Measurements from ENCODE around the gene CATSPER1. TPM values are rescaled to one million over a fixed set of nuclear protein-coding genes. Genes with fewer than 3 reads are reported as not detected.

Gene CATSPER1
- total RNA-seq, 1 experiment from 2014 or later, result 2.4 TPM

- Histone ChIP-seq H3K27me3 (ENCODE audit: insufficient read depth, low read length) (no peaks in the 10 kb centered on the region), H3K79me2 (ENCODE audit: insufficient read depth, low read length) (no peaks in the 10 kb centered on the region), H3K36me3 (ENCODE audit: control insufficient read depth in 1 of 2, insufficient read depth in 2 of 2, low read length in 2 of 2) (peaks cover 0 to 4% of the 10 kb centered on the region in 2 experiments; a peak in 1 of 4 replicates), H3K4me2 (ENCODE audit: low read length) (no peak overlapping the region), H3K4me1 (ENCODE audit: control insufficient read depth in 1 of 2, insufficient read depth in 2 of 2, low read length in 2 of 2) (no peaks in the 10 kb centered on the region), H4K20me1 (ENCODE audit: insufficient read depth) (no peaks in the 10 kb centered on the region), H2AFZ (ENCODE audit: low read depth, low read length, poor library complexity, severe bottlenecking) (no peak overlapping the region), H3K27ac (ENCODE audit: low read depth, low read length) (no peak overlapping the region), H3K9me3 (ENCODE audit: control insufficient read depth in 1 of 2, insufficient read depth in 1 of 2, low read depth in 1 of 2, low read length in 2 of 2) (no peaks in the 10 kb centered on the region), H3K4me3 (replicated peaks in 1 of 2; ENCODE audit: low read depth in 1 of 2, low read length in 2 of 2) (no peak overlapping the region), H3K9ac (ENCODE audit: low read length) (no peak overlapping the region), H3K9me2 (ENCODE audit: insufficient read depth) (no peaks in the 10 kb centered on the region)
- ChIA-PET RAD21 (ENCODE audit: low non-redundant PET in 1 of 2, low total read pairs in 2 of 2, uncharacterized antibody in 2 of 2, unreplicated experiment in 2 of 2) (no interaction called here), CTCF (no interaction called here), POLR2A (no interaction called here)
- intact Hi-C loops (cut with micrococcal nuclease), result no loop called here
- DNase-seq (ENCODE audit: low read depth, low spot score) (no peak), ATAC-seq (no peak)
- TF ChIP-seq ZNF274 (IDR thresholded peaks at IDR 0.05; ENCODE audit: low read depth, low read length) (no peak), EZH2 (IDR thresholded peaks at IDR 0.05) (no peak), EGR1 (IDR thresholded peaks at IDR 0.05; ENCODE audit: low read depth) (no peak), CTCF (IDR thresholded peaks at IDR 0.05 in 2 of 3, conservative IDR thresholded peaks at IDR 0.05 in 1 of 3; ENCODE audit: borderline replicate concordance in 1 of 3, insufficient read depth in 1 of 3, low read depth in 2 of 3, low read length in 2 of 3) (no peak), ZFX (IDR thresholded peaks at IDR 0.05) (no peak), FOSL1 (IDR thresholded peaks at IDR 0.05; ENCODE audit: low read depth) (no peak), SIN3A (IDR thresholded peaks at IDR 0.05; ENCODE audit: low read depth) (no peak), SP1 (IDR thresholded peaks at IDR 0.05; ENCODE audit: low read depth) (no peak), ELF1 (IDR thresholded peaks at IDR 0.05; ENCODE audit: borderline replicate concordance, low read depth) (no peak), POLR2A (IDR thresholded peaks at IDR 0.05; ENCODE audit: borderline replicate concordance, extremely low read depth, insufficient read depth, insufficient read length) (no peak), JUND (IDR thresholded peaks at IDR 0.05) (no peak), SRF (IDR thresholded peaks at IDR 0.05; ENCODE audit: low read depth) (no peak), ZBTB33 (IDR thresholded peaks at IDR 0.05; ENCODE audit: extremely low read depth, insufficient replicate concordance, low read length) (no peak), YY1 (IDR thresholded peaks at IDR 0.05; ENCODE audit: extremely low read depth, insufficient replicate concordance, low read depth, low read length) (no peak), RAD21 (IDR thresholded peaks at IDR 0.05; ENCODE audit: low read depth) (no peak), REST (IDR thresholded peaks at IDR 0.05; ENCODE audit: low read depth) (no peak), MAX (IDR thresholded peaks at IDR 0.05) (no peak)
- BruUV-seq (replicated peaks), result no TSS peak
Measured at GRCh38 chr11:65983589-65983987, 42.7 kb downstream of the CATSPER1 start.

All from HCT116 (cell line).